Measurements from ENCODE around the gene RHBDL2. TPM values are rescaled to one million over a fixed set of nuclear protein-coding genes. Genes with fewer than 3 reads are reported as not detected.

RHBDL2 gene
- total RNA-seq, 2 donors from 2014 or later = 0.99 TPM; not detected in 1

- ATAC-seq = no peak
- TF ChIP-seq, protein P1, sequence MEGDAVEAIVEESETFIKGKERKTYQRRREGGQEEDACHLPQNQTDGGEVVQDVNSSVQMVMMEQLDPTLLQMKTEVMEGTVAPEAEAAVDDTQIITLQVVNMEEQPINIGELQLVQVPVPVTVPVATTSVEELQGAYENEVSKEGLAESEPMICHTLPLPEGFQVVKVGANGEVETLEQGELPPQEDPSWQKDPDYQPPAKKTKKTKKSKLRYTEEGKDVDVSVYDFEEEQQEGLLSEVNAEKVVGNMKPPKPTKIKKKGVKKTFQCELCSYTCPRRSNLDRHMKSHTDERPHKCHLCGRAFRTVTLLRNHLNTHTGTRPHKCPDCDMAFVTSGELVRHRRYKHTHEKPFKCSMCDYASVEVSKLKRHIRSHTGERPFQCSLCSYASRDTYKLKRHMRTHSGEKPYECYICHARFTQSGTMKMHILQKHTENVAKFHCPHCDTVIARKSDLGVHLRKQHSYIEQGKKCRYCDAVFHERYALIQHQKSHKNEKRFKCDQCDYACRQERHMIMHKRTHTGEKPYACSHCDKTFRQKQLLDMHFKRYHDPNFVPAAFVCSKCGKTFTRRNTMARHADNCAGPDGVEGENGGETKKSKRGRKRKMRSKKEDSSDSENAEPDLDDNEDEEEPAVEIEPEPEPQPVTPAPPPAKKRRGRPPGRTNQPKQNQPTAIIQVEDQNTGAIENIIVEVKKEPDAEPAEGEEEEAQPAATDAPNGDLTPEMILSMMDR (IDR thresholded peaks at IDR 0.05) = no peak
- no peak for TF ChIP-seq POLR2A (IDR thresholded peaks at IDR 0.05)
- no peaks in the 10 kb centered on the region for H3K36me3 ChIP-seq (replicated peaks in 1 of 2; ENCODE audit: insufficient read depth in 1 of 2, low read depth in 2 of 2)
- H3K27me3 ChIP-seq = no peaks in the 10 kb centered on the region
- WGBS, 2 donors = 89 to 94% methylated on average over 8 of the region's 8 CpGs
- no peak overlapping the region for H3K4me3 ChIP-seq
- H3K9me3 ChIP-seq = no peaks in the 10 kb centered on the region
- DNase-seq = no peak
- H3K27ac ChIP-seq = no peak overlapping the region
- intact Hi-C loops (cut with DNase I) = no loop called here
- peaks cover 19% of the 10 kb centered on the region for H3K4me1 ChIP-seq
Measured at GRCh38 chr1:38870996-38871395, 70.6 kb downstream of the RHBDL2 start.

GRCh38 chr1:38867208-38867607 lies 74.4 kb downstream of the RHBDL2 start:
- no peak overlapping the region for H3K4me3 ChIP-seq
- H3K4me1 ChIP-seq = peaks cover 9% of the 10 kb centered on the region
- ATAC-seq (no peak), DNase-seq (no peak)
- H3K27me3 ChIP-seq = no peaks in the 10 kb centered on the region
- H3K27ac ChIP-seq = no peak overlapping the region
- TF ChIP-seq, protein P1 (IDR thresholded peaks at IDR 0.05) = no peak
- TF ChIP-seq POLR2A (IDR thresholded peaks at IDR 0.05) = no peak
- no peaks in the 10 kb centered on the region for H3K9me3 ChIP-seq
- peaks cover 0 to 2% of the 10 kb centered on the region in 2 donors for H3K36me3 ChIP-seq (replicated peaks in 1 of 2; ENCODE audit: insufficient read depth in 1 of 2, low read depth in 2 of 2)
- intact Hi-C loops (cut with DNase I) = no loop called here
- WGBS, 2 donors = 90 to 95% methylated on average over 8 of the region's 8 CpGs

DNA sequence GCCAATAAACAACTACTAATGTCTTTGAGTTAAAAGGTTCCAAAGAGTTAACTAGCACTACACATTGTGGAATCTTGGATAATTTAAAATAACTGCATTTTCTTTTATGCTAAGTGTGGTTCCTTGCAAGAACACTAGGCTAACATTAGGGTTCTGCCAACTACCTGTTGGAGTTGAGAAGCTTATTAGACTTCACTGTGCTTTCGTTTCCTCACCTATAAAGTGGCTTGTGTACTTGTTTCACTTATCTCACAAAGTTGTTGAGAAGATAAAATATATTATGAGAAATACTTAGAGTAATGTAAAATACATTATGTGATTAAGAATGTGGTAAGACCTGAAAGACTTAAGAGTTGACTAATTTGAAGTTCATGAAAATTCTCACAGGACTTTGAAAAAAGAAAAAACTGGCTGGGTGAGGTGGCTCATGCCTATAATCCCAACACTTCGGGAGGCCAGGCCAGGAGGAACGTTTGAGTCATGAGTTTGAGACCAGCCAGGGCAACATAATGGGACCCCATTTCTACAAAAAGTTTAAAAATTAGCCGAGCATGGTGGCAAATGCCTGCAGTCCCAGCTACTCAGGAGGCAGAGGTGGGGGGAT lies 76.4 kb downstream of the RHBDL2 start:
- TF ChIP-seq, protein P1 (IDR thresholded peaks at IDR 0.05) = no peak
- TF ChIP-seq POLR2A (IDR thresholded peaks at IDR 0.05) = no peak
- Histone ChIP-seq H3K4me1 (peaks cover 15% of the 10 kb centered on the region), H3K27ac (no peak overlapping the region), H3K4me3 (no peak overlapping the region), H3K9me3 (no peaks in the 10 kb centered on the region), H3K27me3 (no peaks in the 10 kb centered on the region), H3K36me3 (replicated peaks in 1 of 2; ENCODE audit: insufficient read depth in 1 of 2, low read depth in 2 of 2) (peaks cover 0 to 2% of the 10 kb centered on the region in 2 donors)
- DNase-seq = no peak
- intact Hi-C loops (cut with DNase I) = no loop called here
- 61 to 69% methylated on average over 4 of the region's 4 CpGs for WGBS, 2 donors
- ATAC-seq = no peak

DNA sequence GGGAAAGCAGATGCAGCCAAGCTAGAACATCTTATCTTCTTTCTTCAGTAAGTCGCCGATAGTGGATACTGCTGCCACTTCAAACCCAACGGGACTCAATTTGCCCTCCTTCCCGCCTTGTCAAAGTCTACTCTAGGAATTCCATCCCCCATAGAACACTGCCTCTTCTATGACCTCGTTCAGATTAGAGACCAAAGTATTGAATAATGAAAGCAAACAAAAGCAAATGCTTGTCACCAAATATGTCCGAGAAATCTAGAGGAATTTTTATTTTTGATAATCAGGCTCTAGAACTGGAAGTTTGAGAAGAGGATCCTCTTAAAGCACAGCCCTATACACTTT lies 81.2 kb downstream of the RHBDL2 start:
- H3K36me3 ChIP-seq (replicated peaks in 1 of 2; ENCODE audit: insufficient read depth in 1 of 2, low read depth in 2 of 2) = peaks cover 0 to 7% of the 10 kb centered on the region in 2 donors
- TF ChIP-seq, protein P1 (IDR thresholded peaks at IDR 0.05) = no peak
- no peak for TF ChIP-seq POLR2A (IDR thresholded peaks at IDR 0.05)
- no peak for ATAC-seq
- intact Hi-C loops (cut with DNase I) = no loop called here
- H3K27ac ChIP-seq = peak overlapping the region in 3 of 4 donors; percentile 81 to 95 (median 82)
- peaks cover 39% of the 10 kb centered on the region for H3K4me1 ChIP-seq
- no peaks in the 10 kb centered on the region for H3K27me3 ChIP-seq
- no peaks in the 10 kb centered on the region for H3K9me3 ChIP-seq
- 0 to 2% methylated on average over 6 of the region's 6 CpGs for WGBS, 2 donors
- DNase-seq = no peak
- peak overlapping the region; percentile 44 to 76 for H3K4me3 ChIP-seq
